Upper lobe of left lung (tissue), 6 donors: ENCODE results near the gene AFG1L. TPM values are rescaled to one million over a fixed set of nuclear protein-coding genes. Genes with fewer than 3 reads are reported as not detected.

Source experiments
- ATAC-seq, 2 donors: fragments of 200-7000 bp; cut with Tn5 transposase; one replicate each; pipeline ENCODE4 v1.9.1; 2022; ENCODE audit warnings: mild to moderate bottlenecking in 2 of 2, moderate library complexity in 2 of 2; ENCODE audit not compliant: low FRiP score in 2 of 2
- DNase-seq, 2 donors: peaks; one replicate each; pipeline ENCODE4 v3.0.0-alpha.2; 2019 to 2020
- H3K27ac ChIP-seq, 4 donors: fragments of 200-600 bp; sonication (generic); one replicate each; pipeline ENCODE4 v1.5.1; 2016 to 2019
- H3K27me3 ChIP-seq, 4 donors: fragments of 200-600 bp; sonication (generic); one replicate each; pipeline ENCODE4 v1.5.1; 2017 to 2019
- H3K36me3 ChIP-seq, 4 donors: fragments of 200-600 bp; sonication (generic); one replicate each; pipeline ENCODE4 v1.5.1; 2016 to 2019
- H3K4me1 ChIP-seq, 4 donors: fragments of 200-600 bp; sonication (generic); one replicate each; pipeline ENCODE4 v1.5.1; 2018 to 2019
- H3K4me3 ChIP-seq, 4 donors: fragments of 200-600 bp; sonication (generic); one replicate each; pipeline ENCODE4 v1.5.1; 2017 to 2019; ENCODE audit warnings: mild to moderate bottlenecking in 2 of 4, moderate library complexity in 1 of 4
- H3K9me3 ChIP-seq, 4 donors: fragments of 200-600 bp; sonication (generic); one replicate each; pipeline ENCODE4 v1.5.1; 2018 to 2019
- EP300 ChIP-seq, 4 donors: sonication (generic); formaldehyde crosslinking; IDR thresholded peaks; one replicate each; pipeline ENCODE4 v1.5.1; 2017; ENCODE audit warnings: antibody characterized with exemption in 4 of 4, control low read depth in 2 of 4
- POLR2A ChIP-seq, 4 donors: fragments of 450-650 bp; IDR thresholded peaks; one replicate each; pipeline ENCODE4 v1.5.1; 2016 to 2017; ENCODE audit warnings: antibody characterized with exemption in 4 of 4, mild to moderate bottlenecking in 2 of 4
- POLR2AphosphoS5 ChIP-seq, 2 donors: sonication (generic); formaldehyde crosslinking; IDR thresholded peaks; one replicate each; pipeline ENCODE4 v1.5.1; 2017; ENCODE audit warnings: antibody characterized with exemption in 2 of 2
- WGBS, 2 donors: methylation state at CpG; one replicate each; pipeline ENCODE4 v1.1.5; 2017 to 2018; 5-methylcytosine and 5-hydroxymethylcytosine counted together
- total RNA-seq, 6 donors: library from RNA; depleted of rRNA in 4 of 6; stranded (reverse); fragments of >200 nt in 4 of 6; gene quantifications; one replicate each; pipeline versions ENCODE4 v1.1.0 to v1.2.1, GENCODE V29; 2016 to 2021
- TF ChIP-seq, protein P1 (sequence below), 6 experiments: fragments of 450-650 bp in 4 of 6; fragments of 200-600 bp in 2 of 6; sonication (generic) in 2 of 6; IDR thresholded peaks; one replicate each; pipeline ENCODE4 v1.5.1; 2016 to 2019; ENCODE audit warnings: antibody characterized with exemption in 6 of 6
- donor health status: DM: no; HTN: no; CAD: no; lungs with moderate emphysema.
- donor health status: DM: no; HTN: yes; CAD: no; lungs with severe emphysema.

Gene AFG1L
- total RNA-seq, 6 donors from 2014 or later = 2.6 to 19.9 (median 7.0) TPM

GRCh38 chr6:108360919-108361311 lies 66.1 kb downstream of the AFG1L start:
- H3K36me3 ChIP-seq = peaks cover 0 to 8% (median 0%) of the 10 kb centered on the region in 4 donors
- no peaks in the 10 kb centered on the region for H3K27me3 ChIP-seq
- ATAC-seq (peak in 1 of 2 donors; percentile 19), DNase-seq (no peak)
- H3K27ac ChIP-seq = no peak overlapping the region
- 91 to 100% methylated on average over 2 of the region's 2 CpGs for WGBS, 2 donors
- H3K9me3 ChIP-seq = no peaks in the 10 kb centered on the region
- no peak for TF ChIP-seq EP300 (IDR thresholded peaks at IDR 0.05)
- TF ChIP-seq POLR2AphosphoS5 (IDR thresholded peaks at IDR 0.05) = no peak
- TF ChIP-seq, protein P1, sequence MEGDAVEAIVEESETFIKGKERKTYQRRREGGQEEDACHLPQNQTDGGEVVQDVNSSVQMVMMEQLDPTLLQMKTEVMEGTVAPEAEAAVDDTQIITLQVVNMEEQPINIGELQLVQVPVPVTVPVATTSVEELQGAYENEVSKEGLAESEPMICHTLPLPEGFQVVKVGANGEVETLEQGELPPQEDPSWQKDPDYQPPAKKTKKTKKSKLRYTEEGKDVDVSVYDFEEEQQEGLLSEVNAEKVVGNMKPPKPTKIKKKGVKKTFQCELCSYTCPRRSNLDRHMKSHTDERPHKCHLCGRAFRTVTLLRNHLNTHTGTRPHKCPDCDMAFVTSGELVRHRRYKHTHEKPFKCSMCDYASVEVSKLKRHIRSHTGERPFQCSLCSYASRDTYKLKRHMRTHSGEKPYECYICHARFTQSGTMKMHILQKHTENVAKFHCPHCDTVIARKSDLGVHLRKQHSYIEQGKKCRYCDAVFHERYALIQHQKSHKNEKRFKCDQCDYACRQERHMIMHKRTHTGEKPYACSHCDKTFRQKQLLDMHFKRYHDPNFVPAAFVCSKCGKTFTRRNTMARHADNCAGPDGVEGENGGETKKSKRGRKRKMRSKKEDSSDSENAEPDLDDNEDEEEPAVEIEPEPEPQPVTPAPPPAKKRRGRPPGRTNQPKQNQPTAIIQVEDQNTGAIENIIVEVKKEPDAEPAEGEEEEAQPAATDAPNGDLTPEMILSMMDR (IDR thresholded peaks at IDR 0.05) = no peak
- no peak for TF ChIP-seq POLR2A (IDR thresholded peaks at IDR 0.05)
- H3K4me1 ChIP-seq = no peaks in the 10 kb centered on the region
- H3K4me3 ChIP-seq = no peak overlapping the region

DNA sequence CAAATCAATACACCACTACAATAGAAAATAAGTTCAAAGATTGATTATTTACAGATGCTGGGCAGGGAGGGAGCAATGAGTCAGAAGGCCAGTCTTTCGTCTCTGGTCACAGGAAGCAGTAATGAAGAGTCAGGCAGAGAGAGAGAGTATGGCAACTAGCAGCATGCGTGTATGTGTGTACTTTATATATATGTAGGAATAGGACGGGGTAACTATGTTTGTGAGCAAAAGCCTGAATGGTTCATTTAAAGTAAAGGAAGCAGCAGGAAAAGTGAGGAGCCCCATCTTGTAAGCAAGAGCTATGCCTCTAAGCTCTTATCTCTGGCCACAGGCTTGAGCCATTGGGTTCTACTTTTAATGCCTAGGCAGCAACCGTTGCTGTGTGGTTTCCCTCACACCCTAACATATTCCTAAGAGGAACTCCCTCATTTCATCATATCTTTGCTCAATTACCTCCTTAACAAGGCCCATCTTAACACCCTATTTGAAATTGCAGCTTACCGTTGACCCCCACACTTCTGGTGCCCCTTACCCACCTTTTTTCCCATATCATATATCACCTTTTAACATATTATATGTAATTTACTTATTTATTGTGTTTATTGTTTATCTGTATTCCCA lies 66.6 kb downstream of the AFG1L start:
- no peak for ATAC-seq
- Histone ChIP-seq H3K4me3 (no peak overlapping the region), H3K27ac (no peak overlapping the region), H3K9me3 (no peaks in the 10 kb centered on the region), H3K4me1 (no peaks in the 10 kb centered on the region), H3K27me3 (no peaks in the 10 kb centered on the region), H3K36me3 (peaks cover 0 to 8% (median 0%) of the 10 kb centered on the region in 4 donors)
- no peak for DNase-seq
- TF ChIP-seq EP300 (IDR thresholded peaks at IDR 0.05) (no peak), POLR2A (IDR thresholded peaks at IDR 0.05) (no peak), POLR2AphosphoS5 (IDR thresholded peaks at IDR 0.05) (no peak)
- TF ChIP-seq, protein P1 (IDR thresholded peaks at IDR 0.05) = no peak
- 72 to 84% methylated on average over 5 of the region's 5 CpGs for WGBS, 2 donors

DNA sequence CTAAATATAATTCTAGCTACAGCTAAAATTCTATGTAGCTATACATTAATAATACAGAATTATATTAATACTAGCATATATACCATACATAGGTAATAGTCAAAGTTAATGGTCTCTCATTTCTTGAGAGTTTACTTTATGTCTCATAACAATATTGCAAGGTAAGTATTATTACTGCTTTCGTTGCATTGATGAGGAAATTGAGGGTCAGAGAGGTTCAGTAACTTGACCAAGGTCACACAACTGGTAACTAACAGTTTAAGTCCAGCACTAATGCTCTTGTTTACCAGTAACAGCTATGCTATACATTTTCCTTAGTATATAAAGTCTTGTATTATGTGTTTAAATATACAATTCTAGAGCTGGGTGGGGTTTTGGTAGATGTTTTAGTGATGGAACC lies 67.6 kb downstream of the AFG1L start:
- peaks cover 0 to 2% (median 0%) of the 10 kb centered on the region in 4 donors for H3K36me3 ChIP-seq
- DNase-seq = no peak
- WGBS, 2 donors = 79 to 86% methylated on average over 1 of the region's 1 CpG
- no peak overlapping the region for H3K27ac ChIP-seq
- no peak for ATAC-seq
- TF ChIP-seq EP300 (IDR thresholded peaks at IDR 0.05) = no peak
- no peak for TF ChIP-seq POLR2AphosphoS5 (IDR thresholded peaks at IDR 0.05)
- TF ChIP-seq POLR2A (IDR thresholded peaks at IDR 0.05) = no peak
- TF ChIP-seq, protein P1 (IDR thresholded peaks at IDR 0.05) = no peak
- no peaks in the 10 kb centered on the region for H3K9me3 ChIP-seq
- no peaks in the 10 kb centered on the region for H3K4me1 ChIP-seq
- H3K27me3 ChIP-seq = no peaks in the 10 kb centered on the region
- H3K4me3 ChIP-seq = no peak overlapping the region

GRCh38 chr6:108363113-108363512 lies 68.3 kb downstream of the AFG1L start:
- TF ChIP-seq, protein P1 (IDR thresholded peaks at IDR 0.05) = no peak
- TF ChIP-seq POLR2A (IDR thresholded peaks at IDR 0.05) (no peak), EP300 (IDR thresholded peaks at IDR 0.05) (no peak), POLR2AphosphoS5 (IDR thresholded peaks at IDR 0.05) (no peak)
- no peaks in the 10 kb centered on the region for H3K9me3 ChIP-seq
- WGBS, 2 donors = 58 to 65% methylated on average over 3 of the region's 3 CpGs
- H3K27ac ChIP-seq = no peak overlapping the region
- no peak overlapping the region for H3K4me3 ChIP-seq
- no peaks in the 10 kb centered on the region for H3K4me1 ChIP-seq
- H3K27me3 ChIP-seq = no peaks in the 10 kb centered on the region
- no peak for ATAC-seq
- H3K36me3 ChIP-seq = no peaks in the 10 kb centered on the region
- DNase-seq = no peak

DNA sequence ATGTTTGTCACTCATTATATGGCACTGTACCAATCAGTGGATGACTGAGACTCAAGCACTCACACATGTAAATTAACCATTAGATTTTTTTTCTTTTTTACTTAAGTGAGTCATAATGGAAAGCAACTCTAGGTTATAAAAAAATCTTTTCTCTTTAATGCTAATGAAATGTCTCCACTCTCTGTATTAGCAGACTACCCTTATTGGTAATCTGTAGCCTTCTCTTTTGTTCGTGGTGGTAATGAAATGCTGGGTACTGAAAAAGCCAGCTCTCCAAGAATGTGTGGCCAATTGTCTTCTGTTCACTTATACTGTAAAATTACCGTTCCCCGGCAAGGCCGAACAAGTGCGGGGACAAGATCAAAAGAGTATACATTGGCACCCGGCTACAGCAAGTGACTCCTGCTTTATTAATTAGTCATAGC lies 69.0 kb downstream of the AFG1L start:
- Histone ChIP-seq H3K9me3 (no peaks in the 10 kb centered on the region), H3K27me3 (no peaks in the 10 kb centered on the region), H3K4me3 (peak overlapping the region in 1 of 4 donors; percentile 19), H3K36me3 (no peaks in the 10 kb centered on the region), H3K27ac (no peak overlapping the region), H3K4me1 (no peaks in the 10 kb centered on the region)
- TF ChIP-seq POLR2AphosphoS5 (IDR thresholded peaks at IDR 0.05) (no peak), EP300 (IDR thresholded peaks at IDR 0.05) (no peak), POLR2A (IDR thresholded peaks at IDR 0.05) (no peak)
- TF ChIP-seq, protein P1 (IDR thresholded peaks at IDR 0.05) = no peak
- ATAC-seq = no peak
- no peak for DNase-seq
- WGBS, 2 donors = 75 to 85% methylated on average over 6 of the region's 6 CpGs
